ENCODE data around the gene STYXL2.

STYXL2 gene

GRCh38 chr1:167137332-167137781 is 43.5 kb downstream of the STYXL2 start:
- TF ChIP-seq CTCF (IDR thresholded peaks at IDR 0.05; ENCODE audit: low read length) (no peak), EZH2 (IDR thresholded peaks at IDR 0.05; ENCODE audit: borderline replicate concordance, low read length) (no peak)
- H2AFZ ChIP-seq (ENCODE audit: low read length), result no peak overlapping the region
- no peak overlapping the region for H3K27ac ChIP-seq (ENCODE audit: low read depth, low read length, poor library complexity, severe bottlenecking)
- no peaks in the 10 kb centered on the region for H3K79me2 ChIP-seq (ENCODE audit: insufficient read depth, low read length)
- no peaks in the 10 kb centered on the region for H4K20me1 ChIP-seq (ENCODE audit: insufficient read depth, low read length)
- no peaks in the 10 kb centered on the region for H3K9me2 ChIP-seq (ENCODE audit: low read depth, low read length)
- H3F3A ChIP-seq (ENCODE audit: insufficient read depth, low read length), result no peaks in the 10 kb centered on the region
- H3K9me3 ChIP-seq (ENCODE audit: low read length), result no peaks in the 10 kb centered on the region
- no peak overlapping the region for H3K9ac ChIP-seq (ENCODE audit: low read length)
- no peak overlapping the region for H3K4me2 ChIP-seq (ENCODE audit: low read length)
- H3K36me3 ChIP-seq (ENCODE audit: insufficient read depth, low read length), result no peaks in the 10 kb centered on the region
- no peak overlapping the region for H3K4me3 ChIP-seq (ENCODE audit: low read depth, low read length, poor library complexity, severe bottlenecking)
- H3K4me1 ChIP-seq (ENCODE audit: insufficient read depth, low read length, severe bottlenecking), result no peaks in the 10 kb centered on the region
- no peaks in the 10 kb centered on the region for H3K27me3 ChIP-seq (ENCODE audit: insufficient read depth, low read length)

- Histone ChIP-seq H3K9ac (ENCODE audit: low read length) (no peak overlapping the region), H2AFZ (ENCODE audit: low read length) (no peak overlapping the region), H4K20me1 (ENCODE audit: insufficient read depth, low read length) (no peaks in the 10 kb centered on the region), H3K27ac (ENCODE audit: low read depth, low read length, poor library complexity, severe bottlenecking) (no peak overlapping the region), H3K27me3 (ENCODE audit: insufficient read depth, low read length) (no peaks in the 10 kb centered on the region), H3K36me3 (ENCODE audit: insufficient read depth, low read length) (no peaks in the 10 kb centered on the region), H3K4me3 (ENCODE audit: low read depth, low read length, poor library complexity, severe bottlenecking) (no peak overlapping the region), H3K9me3 (ENCODE audit: low read length) (no peaks in the 10 kb centered on the region), H3K79me2 (ENCODE audit: insufficient read depth, low read length) (no peaks in the 10 kb centered on the region), H3F3A (ENCODE audit: insufficient read depth, low read length) (no peaks in the 10 kb centered on the region), H3K4me1 (ENCODE audit: insufficient read depth, low read length, severe bottlenecking) (no peaks in the 10 kb centered on the region), H3K9me2 (ENCODE audit: low read depth, low read length) (no peaks in the 10 kb centered on the region), H3K4me2 (ENCODE audit: low read length) (no peak overlapping the region)
- TF ChIP-seq EZH2 (IDR thresholded peaks at IDR 0.05; ENCODE audit: borderline replicate concordance, low read length), result no peak
- TF ChIP-seq CTCF (IDR thresholded peaks at IDR 0.05; ENCODE audit: low read length), result no peak
Measured at GRCh38 chr1:167137793-167138510, 44.1 kb downstream of the STYXL2 start.

GRCh38 chr1:167138703-167139102 is 44.8 kb downstream of the STYXL2 start:
- no peaks in the 10 kb centered on the region for H3K79me2 ChIP-seq (ENCODE audit: insufficient read depth, low read length)
- H3K9me3 ChIP-seq (ENCODE audit: low read length), result no peaks in the 10 kb centered on the region
- no peak overlapping the region for H3K4me3 ChIP-seq (ENCODE audit: low read depth, low read length, poor library complexity, severe bottlenecking)
- H3K36me3 ChIP-seq (ENCODE audit: insufficient read depth, low read length), result no peaks in the 10 kb centered on the region
- no peaks in the 10 kb centered on the region for H3F3A ChIP-seq (ENCODE audit: insufficient read depth, low read length)
- no peaks in the 10 kb centered on the region for H4K20me1 ChIP-seq (ENCODE audit: insufficient read depth, low read length)
- no peaks in the 10 kb centered on the region for H3K9me2 ChIP-seq (ENCODE audit: low read depth, low read length)
- no peaks in the 10 kb centered on the region for H3K4me1 ChIP-seq (ENCODE audit: insufficient read depth, low read length, severe bottlenecking)
- no peak overlapping the region for H3K27ac ChIP-seq (ENCODE audit: low read depth, low read length, poor library complexity, severe bottlenecking)
- TF ChIP-seq EZH2 (IDR thresholded peaks at IDR 0.05; ENCODE audit: borderline replicate concordance, low read length), result no peak
- no peak overlapping the region for H2AFZ ChIP-seq (ENCODE audit: low read length)
- H3K27me3 ChIP-seq (ENCODE audit: insufficient read depth, low read length), result no peaks in the 10 kb centered on the region
- H3K4me2 ChIP-seq (ENCODE audit: low read length), result no peak overlapping the region
- H3K9ac ChIP-seq (ENCODE audit: low read length), result no peak overlapping the region

- H3K79me2 ChIP-seq (ENCODE audit: insufficient read depth, low read length), result no peaks in the 10 kb centered on the region
- TF ChIP-seq EZH2 (IDR thresholded peaks at IDR 0.05; ENCODE audit: borderline replicate concordance, low read length) (no peak), CTCF (IDR thresholded peaks at IDR 0.05; ENCODE audit: low read length) (no peak)
- no peaks in the 10 kb centered on the region for H3F3A ChIP-seq (ENCODE audit: insufficient read depth, low read length)
- H3K9ac ChIP-seq (ENCODE audit: low read length), result no peak overlapping the region
- H2AFZ ChIP-seq (ENCODE audit: low read length), result no peak overlapping the region
- H4K20me1 ChIP-seq (ENCODE audit: insufficient read depth, low read length), result no peaks in the 10 kb centered on the region
- no peak overlapping the region for H3K4me2 ChIP-seq (ENCODE audit: low read length)
- no peaks in the 10 kb centered on the region for H3K36me3 ChIP-seq (ENCODE audit: insufficient read depth, low read length)
- H3K9me2 ChIP-seq (ENCODE audit: low read depth, low read length), result no peaks in the 10 kb centered on the region
- H3K9me3 ChIP-seq (ENCODE audit: low read length), result peaks cover 5% of the 10 kb centered on the region
- H3K4me1 ChIP-seq (ENCODE audit: insufficient read depth, low read length, severe bottlenecking), result no peaks in the 10 kb centered on the region
- H3K27me3 ChIP-seq (ENCODE audit: insufficient read depth, low read length), result no peaks in the 10 kb centered on the region
- no peak overlapping the region for H3K27ac ChIP-seq (ENCODE audit: low read depth, low read length, poor library complexity, severe bottlenecking)
- no peak overlapping the region for H3K4me3 ChIP-seq (ENCODE audit: low read depth, low read length, poor library complexity, severe bottlenecking)
Measured at GRCh38 chr1:167141963-167142362, 48.1 kb downstream of the STYXL2 start.

Measured in OCI-LY1 (cell line).